ENCODE data around the gene ERFL.

DNA sequence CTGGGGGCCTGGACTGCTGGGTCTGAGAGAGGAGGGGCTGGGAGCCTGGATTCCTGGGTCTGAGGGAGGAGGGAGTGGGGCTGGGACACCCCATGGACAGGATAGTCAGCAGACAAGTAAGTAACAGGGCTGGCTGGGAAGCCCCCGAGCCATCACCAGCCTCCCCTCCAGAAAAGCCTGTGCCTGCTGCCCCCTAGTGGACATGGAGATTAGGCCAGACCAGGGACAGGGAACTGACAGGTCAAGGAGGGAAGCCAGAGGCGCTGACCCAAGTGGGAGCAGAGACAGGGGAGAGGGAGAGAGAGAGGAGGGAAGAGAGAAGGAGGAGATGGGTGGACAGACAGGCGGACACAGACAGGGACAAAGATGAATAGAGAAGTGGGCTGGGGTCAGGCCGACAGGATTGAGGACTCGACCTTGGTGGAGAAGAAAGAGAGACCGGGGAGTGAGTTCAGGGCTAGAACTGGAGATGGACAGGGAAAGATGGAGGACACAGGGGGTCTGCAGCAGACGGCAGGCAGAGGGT, 6.7 kb upstream of the ERFL start:
- TF ChIP-seq EZH2 (IDR thresholded peaks at IDR 0.05), result no peak
- TF ChIP-seq JUND (IDR thresholded peaks at IDR 0.05), result no peak
- no peak for TF ChIP-seq SRF (IDR thresholded peaks at IDR 0.05; ENCODE audit: low read depth)
- TF ChIP-seq, protein P1, sequence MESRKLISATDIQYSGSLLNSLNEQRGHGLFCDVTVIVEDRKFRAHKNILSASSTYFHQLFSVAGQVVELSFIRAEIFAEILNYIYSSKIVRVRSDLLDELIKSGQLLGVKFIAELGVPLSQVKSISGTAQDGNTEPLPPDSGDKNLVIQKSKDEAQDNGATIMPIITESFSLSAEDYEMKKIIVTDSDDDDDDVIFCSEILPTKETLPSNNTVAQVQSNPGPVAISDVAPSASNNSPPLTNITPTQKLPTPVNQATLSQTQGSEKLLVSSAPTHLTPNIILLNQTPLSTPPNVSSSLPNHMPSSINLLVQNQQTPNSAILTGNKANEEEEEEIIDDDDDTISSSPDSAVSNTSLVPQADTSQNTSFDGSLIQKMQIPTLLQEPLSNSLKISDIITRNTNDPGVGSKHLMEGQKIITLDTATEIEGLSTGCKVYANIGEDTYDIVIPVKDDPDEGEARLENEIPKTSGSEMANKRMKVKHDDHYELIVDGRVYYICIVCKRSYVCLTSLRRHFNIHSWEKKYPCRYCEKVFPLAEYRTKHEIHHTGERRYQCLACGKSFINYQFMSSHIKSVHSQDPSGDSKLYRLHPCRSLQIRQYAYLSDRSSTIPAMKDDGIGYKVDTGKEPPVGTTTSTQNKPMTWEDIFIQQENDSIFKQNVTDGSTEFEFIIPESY (IDR thresholded peaks at IDR 0.05; ENCODE audit: extremely low read depth, insufficient replicate concordance, low read length), result no peak
- TF ChIP-seq EZH2phosphoT487 (IDR thresholded peaks at IDR 0.05; ENCODE audit: borderline replicate concordance), result no peak
- no peak for TF ChIP-seq POLR2A (IDR thresholded peaks at IDR 0.05; ENCODE audit: borderline replicate concordance, extremely low read depth, insufficient read depth, insufficient read length)
- TF ChIP-seq, protein P2, sequence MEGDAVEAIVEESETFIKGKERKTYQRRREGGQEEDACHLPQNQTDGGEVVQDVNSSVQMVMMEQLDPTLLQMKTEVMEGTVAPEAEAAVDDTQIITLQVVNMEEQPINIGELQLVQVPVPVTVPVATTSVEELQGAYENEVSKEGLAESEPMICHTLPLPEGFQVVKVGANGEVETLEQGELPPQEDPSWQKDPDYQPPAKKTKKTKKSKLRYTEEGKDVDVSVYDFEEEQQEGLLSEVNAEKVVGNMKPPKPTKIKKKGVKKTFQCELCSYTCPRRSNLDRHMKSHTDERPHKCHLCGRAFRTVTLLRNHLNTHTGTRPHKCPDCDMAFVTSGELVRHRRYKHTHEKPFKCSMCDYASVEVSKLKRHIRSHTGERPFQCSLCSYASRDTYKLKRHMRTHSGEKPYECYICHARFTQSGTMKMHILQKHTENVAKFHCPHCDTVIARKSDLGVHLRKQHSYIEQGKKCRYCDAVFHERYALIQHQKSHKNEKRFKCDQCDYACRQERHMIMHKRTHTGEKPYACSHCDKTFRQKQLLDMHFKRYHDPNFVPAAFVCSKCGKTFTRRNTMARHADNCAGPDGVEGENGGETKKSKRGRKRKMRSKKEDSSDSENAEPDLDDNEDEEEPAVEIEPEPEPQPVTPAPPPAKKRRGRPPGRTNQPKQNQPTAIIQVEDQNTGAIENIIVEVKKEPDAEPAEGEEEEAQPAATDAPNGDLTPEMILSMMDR (IDR thresholded peaks at IDR 0.05 in 2 of 3, conservative IDR thresholded peaks at IDR 0.05 in 1 of 3; ENCODE audit: borderline replicate concordance in 1 of 3, insufficient read depth in 1 of 3, low read depth in 2 of 3, low read length in 2 of 3), result peak; percentile 82 to 97 (median 93)
- TF ChIP-seq, protein P3, sequence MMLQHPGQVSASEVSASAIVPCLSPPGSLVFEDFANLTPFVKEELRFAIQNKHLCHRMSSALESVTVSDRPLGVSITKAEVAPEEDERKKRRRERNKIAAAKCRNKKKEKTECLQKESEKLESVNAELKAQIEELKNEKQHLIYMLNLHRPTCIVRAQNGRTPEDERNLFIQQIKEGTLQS (IDR thresholded peaks at IDR 0.05), result no peak

Data from HCT116 (cell line).